ACHN (cell line): ENCODE results near the gene PRDM2.
A peak's percentile ranks its signal among the peaks of the same experiment; 100 is the strongest.

Experiments used
- DNase-seq: peaks from one replicate; pipeline ENCODE4 v3.0.0-alpha.2; 2015
- in situ Hi-C: cut with HindIII; loops from 2 replicates; pipeline ENCODE4 v1.10.0; 2017; ENCODE audit warnings: low sequenced_read_pairs, low pct_ligation_motif_present, low pct_unique_long_range_greater_than_20kb

Gene PRDM2

GRCh38 chr1:13818926-13819325 is 118.9 kb downstream of the PRDM2 start:
- in situ Hi-C loops: no loop called here
- no peak for DNase-seq

- in situ Hi-C loops: no loop called here
- DNase-seq: no peak
These were observed 119.7 kb downstream of the PRDM2 start for GRCh38 chr1:13819642-13820041.

- no peak for DNase-seq
- in situ Hi-C loops: no loop called here
These were observed 120.1 kb downstream of the PRDM2 start for GRCh38 chr1:13820055-13820454.

GRCh38 chr1:13820456-13820855 is 120.5 kb downstream of the PRDM2 start:
- in situ Hi-C loops: no loop called here
- no peak for DNase-seq

DNA sequence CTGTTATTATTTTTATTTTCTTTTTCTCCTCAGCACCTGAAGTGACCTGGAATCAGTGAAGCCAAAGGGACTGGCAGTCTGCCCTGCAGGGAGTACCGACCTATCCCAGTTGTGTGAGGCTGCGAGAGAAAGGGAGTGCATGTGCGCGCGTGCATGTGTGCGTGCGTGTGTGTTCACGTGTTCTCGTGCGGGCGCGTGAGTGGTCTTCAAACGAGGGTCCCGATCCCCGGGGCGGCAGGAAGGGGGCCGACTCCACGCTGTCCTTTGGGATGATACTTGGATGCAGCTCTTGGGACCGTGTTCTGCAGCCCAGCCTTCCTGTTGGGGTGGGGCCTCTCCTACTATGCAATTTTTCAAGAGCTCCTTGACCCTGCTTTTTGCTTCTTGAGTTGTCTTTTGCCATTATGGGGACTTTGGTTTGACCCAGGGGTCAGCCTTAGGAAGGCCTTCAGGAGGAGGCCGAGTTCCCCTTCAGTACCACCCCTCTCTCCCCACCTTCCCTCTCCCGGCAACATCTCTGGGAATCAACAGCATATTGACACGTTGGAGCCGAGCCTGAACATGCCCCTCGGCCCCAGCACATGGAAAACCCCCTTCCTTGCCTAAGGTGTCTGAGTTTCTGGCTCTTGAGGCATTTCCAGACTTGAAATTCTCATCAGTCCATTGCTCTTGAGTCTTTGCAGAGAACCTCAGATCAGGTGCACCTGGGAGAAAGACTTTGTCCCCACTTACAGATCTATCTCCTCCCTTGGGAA is 123.3 kb downstream of the PRDM2 start:
- DNase-seq: no peak
- in situ Hi-C loops: no loop called here

- in situ Hi-C loops: no loop called here
- DNase-seq: no peak
These were observed 123.9 kb downstream of the PRDM2 start for GRCh38 chr1:13823936-13824335.

- DNase-seq: no peak
- in situ Hi-C loops: no loop called here
These were observed 124.6 kb downstream of the PRDM2 start for GRCh38 chr1:13824626-13825025.

- no peak for DNase-seq
- in situ Hi-C loops: no loop called here
These were observed 125.0 kb downstream of the PRDM2 start for GRCh38 chr1:13825033-13825432.

DNA sequence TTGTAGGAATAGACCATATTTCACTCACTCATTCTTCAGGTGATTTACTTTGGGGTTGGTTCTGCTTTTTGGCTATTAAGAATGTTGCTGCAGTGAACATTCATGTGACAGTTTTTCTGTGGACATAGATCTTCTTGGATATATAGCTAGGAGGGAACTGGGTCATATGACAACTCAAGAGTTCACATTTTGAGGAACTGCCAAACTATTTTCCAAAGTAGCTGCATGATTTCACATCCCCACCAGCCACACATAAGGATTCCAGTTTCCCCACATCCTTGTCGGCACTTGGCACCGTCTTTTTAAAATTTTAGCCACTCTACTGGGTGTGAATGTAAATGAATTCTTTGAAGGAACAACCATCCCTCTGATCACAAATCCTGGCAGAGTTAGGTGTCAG is 126.0 kb downstream of the PRDM2 start:
- no peak for DNase-seq
- in situ Hi-C loops: no loop called here

- in situ Hi-C loops: no loop called here
- no peak for DNase-seq
These were observed 126.6 kb downstream of the PRDM2 start for GRCh38 chr1:13826591-13826990.

- DNase-seq: peak; percentile 15
- in situ Hi-C loops: no loop called here
These were observed 128.6 kb downstream of the PRDM2 start for GRCh38 chr1:13828454-13829151.

DNA sequence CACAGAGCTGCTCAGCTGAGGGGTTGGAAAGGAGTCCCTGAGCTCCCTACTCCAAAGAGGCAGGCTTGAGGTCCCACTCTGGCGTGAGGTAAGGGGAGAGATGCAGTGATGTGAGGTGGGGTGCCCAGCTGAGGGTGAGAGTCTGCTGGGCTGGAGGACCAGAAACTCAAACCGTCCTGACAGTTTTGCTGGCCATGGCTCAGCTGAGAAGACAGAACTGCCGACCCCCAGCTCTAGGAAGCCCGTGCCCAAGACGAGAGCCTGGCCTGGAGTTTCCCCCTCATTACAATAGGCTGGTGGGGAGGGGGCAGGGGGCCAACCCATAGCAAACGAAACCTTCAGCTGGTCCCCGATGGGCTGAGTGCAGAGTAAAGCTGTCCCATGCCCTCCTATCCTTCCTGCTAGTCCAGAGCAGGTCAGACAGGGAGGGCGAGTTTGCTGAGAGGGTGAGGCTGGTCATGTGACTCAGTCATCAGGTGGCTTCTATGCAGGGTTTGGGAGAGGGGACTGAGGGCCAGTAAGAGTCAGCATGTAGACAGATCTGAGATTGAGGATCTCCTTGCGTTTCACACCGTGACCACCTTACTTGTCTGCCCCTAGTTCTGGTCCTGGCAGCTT is 129.3 kb downstream of the PRDM2 start:
- no peak for DNase-seq
- in situ Hi-C loops: no loop called here

- in situ Hi-C loops: no loop called here
- no peak for DNase-seq
These were observed 130.2 kb downstream of the PRDM2 start for GRCh38 chr1:13830170-13830569.

- DNase-seq: no peak
- in situ Hi-C loops: no loop called here
These were observed 130.8 kb downstream of the PRDM2 start for GRCh38 chr1:13830616-13831280.

GRCh38 chr1:13832100-13832499 is 132.1 kb downstream of the PRDM2 start:
- no peak for DNase-seq
- in situ Hi-C loops: no loop called here

GRCh38 chr1:13832536-13832935 is 132.5 kb downstream of the PRDM2 start:
- in situ Hi-C loops: no loop called here
- no peak for DNase-seq

DNA sequence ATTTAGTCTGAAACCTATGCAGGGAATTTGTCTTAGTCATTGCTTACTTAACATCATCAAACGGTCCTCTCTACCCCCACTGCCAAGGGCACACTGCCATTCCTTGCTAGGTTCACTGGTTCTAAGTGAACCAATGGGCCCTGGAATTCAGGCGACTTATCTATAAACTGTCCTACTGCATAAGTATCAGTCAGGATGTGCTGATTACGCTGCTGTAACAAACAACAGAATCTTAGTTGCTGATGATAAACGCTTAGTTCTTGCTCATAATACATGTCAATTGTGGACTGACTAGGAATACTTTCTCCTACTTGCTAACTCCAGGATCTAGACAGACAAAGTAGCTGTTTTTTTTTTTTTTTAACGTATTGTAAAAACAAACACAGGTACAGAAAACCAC is 136.1 kb downstream of the PRDM2 start:
- in situ Hi-C loops: no loop called here
- DNase-seq: no peak

DNA sequence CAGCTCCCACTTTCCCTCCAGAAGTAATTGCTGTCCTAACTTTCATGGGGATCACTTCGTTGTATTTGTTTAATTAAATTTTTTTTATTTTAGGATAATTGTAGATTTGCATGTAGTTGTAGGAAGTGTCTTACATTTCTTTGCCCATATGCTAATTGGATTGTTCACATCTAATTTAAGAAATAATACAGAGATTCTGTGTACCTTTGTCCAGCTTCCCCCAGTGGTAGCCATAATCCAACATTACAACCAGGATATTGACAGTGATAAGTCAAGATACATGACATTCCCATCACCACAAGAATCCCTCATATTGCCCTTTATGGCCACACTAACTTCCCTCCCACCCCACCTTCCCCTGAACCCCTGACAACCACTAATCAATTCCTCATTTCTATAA is 136.6 kb downstream of the PRDM2 start:
- in situ Hi-C loops: no loop called here

DNA sequence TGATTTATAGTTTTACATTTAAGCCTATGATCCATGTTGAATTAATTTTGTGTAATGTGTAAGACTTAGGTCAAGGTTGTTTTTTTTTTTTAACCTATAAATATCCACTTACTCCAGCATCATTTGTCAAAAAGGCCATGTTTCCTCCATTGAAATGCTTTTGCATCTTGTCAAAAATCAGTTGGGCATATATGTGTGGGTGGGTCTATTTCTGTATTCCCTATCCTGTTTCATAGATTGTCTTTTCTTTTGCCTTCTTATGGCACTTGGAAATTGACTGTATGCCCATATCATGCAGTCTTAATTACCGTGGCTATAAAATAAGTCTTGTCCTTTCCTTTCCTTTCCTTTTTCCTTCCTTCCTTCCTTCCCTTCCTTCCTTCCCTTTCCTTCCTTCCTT is 138.2 kb downstream of the PRDM2 start:
- in situ Hi-C loops: no loop called here
- DNase-seq: no peak

More for the DNA sequence above, 136.6 kb downstream of the PRDM2 start:
- no peak for DNase-seq
